Measurements from ENCODE around the gene AK3.
"Not testable (repeated sequence)": the region's sequence is repeated elsewhere in the genome, so short reads cannot be mapped to it uniquely, and the experiment has no call there.

AK3 gene

DNA sequence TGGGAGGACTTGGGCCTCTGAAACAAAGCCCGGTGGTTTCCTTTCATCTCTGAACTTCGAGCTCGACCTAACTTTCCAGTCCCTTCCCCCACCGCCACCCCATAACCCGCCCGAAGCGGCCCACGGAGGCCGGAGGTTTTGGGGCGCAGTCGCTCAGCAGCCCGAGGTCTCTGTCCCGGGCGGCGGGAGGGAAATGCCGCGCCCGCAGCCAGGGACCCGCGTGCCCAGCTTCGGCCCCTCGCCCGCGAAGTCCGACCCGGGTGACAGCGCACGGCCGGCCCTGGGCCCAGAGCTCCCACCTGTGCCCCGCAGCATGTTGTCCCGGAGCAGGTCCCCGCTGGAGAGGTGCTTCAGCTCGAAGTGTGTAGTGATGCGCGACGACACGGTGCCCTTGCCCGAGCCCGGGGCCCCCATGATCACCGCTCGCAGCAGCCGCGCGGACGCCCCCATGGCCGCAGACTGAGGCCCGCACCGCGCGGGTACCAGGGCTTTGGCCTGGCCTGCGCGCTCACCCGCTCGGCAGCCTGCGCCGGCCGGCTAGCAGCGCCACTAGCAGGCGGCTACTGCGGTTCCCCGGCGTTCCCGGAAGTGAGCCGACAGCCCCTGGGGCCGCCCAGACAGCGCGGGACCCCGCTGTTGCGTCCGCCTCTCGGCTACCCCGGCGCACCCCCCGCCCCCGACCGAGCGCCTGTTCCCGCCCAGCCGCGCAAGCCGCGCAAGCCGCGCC is at the start of gene AK3:
AK3 (minus strand) TSS at position 565 of the 727 bp plus-strand sequence; CDS start at position 450, 115 bp downstream.
- in situ Hi-C loops (cut with HindIII; ENCODE audit: low pct_ligation_motif_present, low pct_unique_long_range_greater_than_20kb, low sequenced_read_pairs): no loop called here
- peak; percentile 87 for DNase-seq

DNA sequence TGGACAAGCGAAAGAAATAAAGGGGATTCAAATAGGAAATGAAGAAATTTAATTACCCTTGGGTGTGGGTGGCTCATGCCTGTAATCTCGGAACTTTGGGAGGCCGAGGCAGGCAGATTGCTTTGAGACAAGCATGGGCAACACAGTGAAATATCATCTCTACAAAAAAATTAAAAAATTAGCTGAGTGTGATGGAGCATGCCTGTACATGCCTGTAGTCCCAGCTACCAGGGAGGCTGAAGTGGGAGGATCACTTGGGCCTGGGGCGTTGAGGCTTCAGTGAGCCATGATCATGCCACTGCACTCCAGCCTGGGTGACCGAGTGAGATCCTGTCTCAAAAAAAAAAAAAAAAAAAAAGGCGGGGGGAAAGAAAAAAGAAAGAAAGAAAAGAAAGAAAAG is 47.7 kb upstream of the AK3 start:
- no peak for DNase-seq
- in situ Hi-C loops (cut with HindIII; ENCODE audit: low pct_ligation_motif_present, low pct_unique_long_range_greater_than_20kb, low sequenced_read_pairs): no loop called here

DNA sequence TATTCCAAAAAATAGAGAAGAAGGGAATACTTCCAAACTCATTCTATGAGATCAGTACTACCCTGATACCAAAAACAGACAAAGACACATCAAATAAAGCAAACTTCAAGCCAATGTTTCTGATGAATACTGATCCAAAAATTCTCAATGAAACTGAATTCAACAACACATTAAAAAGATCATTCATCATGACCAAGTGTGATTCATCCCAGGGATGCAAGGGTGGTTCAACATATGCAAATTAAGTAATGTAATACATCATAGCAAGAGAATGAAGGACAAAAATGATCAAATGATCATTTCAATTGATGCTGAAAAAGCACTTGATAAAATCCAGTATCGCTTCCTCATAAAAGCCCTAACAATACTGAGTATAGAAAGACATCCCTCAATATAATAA is 46.9 kb upstream of the AK3 start:
- in situ Hi-C loops (cut with HindIII; ENCODE audit: low pct_ligation_motif_present, low pct_unique_long_range_greater_than_20kb, low sequenced_read_pairs): no loop called here
- no peak for DNase-seq

- in situ Hi-C loops (cut with HindIII; ENCODE audit: low pct_ligation_motif_present, low pct_unique_long_range_greater_than_20kb, low sequenced_read_pairs): no loop called here
- no peak for DNase-seq
Measured at GRCh38 chr9:4786599-4786998, 45.6 kb upstream of the AK3 start.

DNA sequence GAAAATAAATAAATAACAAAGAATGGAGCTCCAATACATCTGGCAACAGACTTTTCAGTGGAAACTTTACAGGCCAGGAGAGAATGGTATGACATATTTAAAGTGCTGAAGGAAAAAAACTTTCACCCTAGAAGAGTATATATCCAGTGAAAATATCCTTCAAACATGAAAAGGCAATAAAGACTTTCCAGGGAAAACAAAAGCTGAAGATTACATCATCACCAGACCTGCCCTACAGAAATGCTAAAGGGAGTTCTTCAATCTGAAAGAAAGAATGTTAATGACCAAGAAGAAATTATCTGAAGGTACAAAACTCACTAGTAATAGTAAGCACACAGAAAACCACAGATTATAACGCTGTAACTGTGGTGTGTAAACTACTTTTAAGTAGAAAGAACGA is 43.4 kb upstream of the AK3 start:
- DNase-seq: no peak
- in situ Hi-C loops (cut with HindIII; ENCODE audit: low pct_ligation_motif_present, low pct_unique_long_range_greater_than_20kb, low sequenced_read_pairs): no loop called here

DNA sequence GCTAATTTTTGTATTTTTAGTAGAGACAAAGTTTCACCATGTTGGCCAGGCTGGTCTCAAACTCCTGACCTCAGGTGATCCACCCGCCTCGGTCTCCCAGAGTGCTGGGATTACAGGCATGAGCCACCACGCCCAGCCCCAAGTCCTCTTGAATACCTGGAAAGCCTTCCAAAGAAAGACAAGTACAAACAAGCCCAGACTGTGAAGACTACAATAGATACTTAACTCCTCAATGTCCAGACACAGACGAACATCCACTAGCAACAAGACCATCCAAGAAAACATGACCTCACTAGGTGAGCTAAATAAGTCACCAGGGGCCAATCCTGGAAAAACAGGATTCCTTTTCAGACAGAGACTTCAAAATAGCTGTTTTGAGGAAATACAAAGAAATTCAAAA is 42.2 kb upstream of the AK3 start:
- DNase-seq; in situ Hi-C loops (cut with HindIII; ENCODE audit: low pct_ligation_motif_present, low pct_unique_long_range_greater_than_20kb, low sequenced_read_pairs): not testable (repeated sequence)

DNA sequence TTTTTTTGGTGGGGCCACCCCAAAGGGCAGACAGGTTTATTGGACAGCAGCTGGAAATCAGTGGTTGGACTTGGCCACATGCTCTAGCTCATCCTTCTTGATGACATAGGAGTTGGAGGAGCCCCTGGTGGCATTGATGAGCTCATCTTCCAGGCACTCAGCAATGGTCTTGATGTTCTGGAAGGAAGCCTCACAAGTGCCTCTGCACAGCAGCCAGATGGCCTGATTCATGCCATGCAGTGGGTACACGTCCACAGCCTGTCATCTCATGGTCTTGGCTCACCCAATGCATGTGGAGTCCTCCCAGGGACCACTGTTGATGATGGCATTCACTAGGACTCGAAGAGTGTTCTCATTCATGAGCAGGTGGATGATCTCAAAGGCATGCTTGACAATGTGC is 40.4 kb upstream of the AK3 start:
- DNase-seq: no peak
- in situ Hi-C loops (cut with HindIII; ENCODE audit: low pct_ligation_motif_present, low pct_unique_long_range_greater_than_20kb, low sequenced_read_pairs): no loop called here

DNA sequence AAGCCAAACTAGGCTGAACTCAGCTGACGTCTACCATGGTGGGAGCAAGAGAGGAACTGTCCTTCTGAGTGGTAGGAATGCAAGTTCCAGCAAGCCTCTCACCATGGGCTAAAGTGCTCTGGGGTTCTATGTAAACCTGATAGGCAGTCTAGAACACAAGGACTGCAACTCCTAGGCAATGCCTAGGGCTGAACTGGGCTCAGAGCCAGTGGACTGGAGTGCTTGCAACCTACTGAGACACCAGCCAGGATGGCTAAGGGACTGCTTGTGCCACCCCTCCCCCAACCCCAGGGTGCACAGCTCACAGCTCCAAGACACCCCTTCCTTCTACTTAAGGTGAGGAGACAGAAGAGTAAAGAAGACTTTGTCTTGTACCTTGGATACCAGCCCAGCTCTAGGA is 39.6 kb upstream of the AK3 start:
- DNase-seq: no peak
- in situ Hi-C loops (cut with HindIII; ENCODE audit: low pct_ligation_motif_present, low pct_unique_long_range_greater_than_20kb, low sequenced_read_pairs): no loop called here

- not testable (repeated sequence) for DNase-seq
Measured at GRCh38 chr9:4774958-4775357, 34.0 kb upstream of the AK3 start.

DNA sequence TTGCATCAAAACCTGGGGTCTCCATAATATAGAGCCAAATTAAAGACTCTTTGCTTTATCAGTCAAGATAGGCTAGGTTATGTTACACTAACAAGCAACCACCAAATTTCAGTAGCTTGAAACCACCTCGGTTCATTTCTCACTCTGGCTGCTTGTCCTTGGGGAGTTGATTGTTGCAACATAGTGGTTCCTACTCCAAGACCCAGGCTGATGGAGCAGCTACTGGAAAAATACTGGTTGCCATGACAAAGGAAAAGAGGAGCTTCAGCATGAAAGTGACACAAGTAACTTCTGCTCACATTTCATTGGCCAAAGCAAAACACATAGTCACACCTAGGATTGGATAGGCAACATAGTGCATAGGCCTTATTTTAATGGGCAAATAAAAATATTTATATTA is 33.2 kb upstream of the AK3 start:
- no peak for DNase-seq
- in situ Hi-C loops (cut with HindIII; ENCODE audit: low pct_ligation_motif_present, low pct_unique_long_range_greater_than_20kb, low sequenced_read_pairs): no loop called here

More at GRCh38 chr9:4774958-4775357, 34.0 kb upstream of the AK3 start:
- in situ Hi-C loops (cut with HindIII; ENCODE audit: low pct_ligation_motif_present, low pct_unique_long_range_greater_than_20kb, low sequenced_read_pairs): not testable (repeated sequence)

DNA sequence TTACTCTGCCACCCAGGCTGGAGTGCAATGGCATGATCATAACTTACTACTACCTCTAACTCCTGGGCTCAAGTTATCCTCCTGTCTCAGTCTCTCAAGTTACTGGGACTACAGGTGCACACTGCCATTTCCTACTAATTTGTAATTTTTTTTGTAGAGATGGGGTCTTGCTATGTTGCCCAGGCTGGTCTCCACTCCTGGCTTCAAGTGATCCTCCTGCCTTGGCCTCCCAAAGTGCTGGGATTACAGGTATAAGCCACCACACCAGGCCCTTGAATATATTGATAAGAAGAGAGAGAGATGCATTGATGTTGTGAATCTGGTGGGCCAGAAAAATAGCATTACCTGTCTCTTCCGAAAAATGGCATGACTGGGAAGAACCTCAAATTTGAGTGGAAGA is 30.8 kb upstream of the AK3 start:
- in situ Hi-C loops (cut with HindIII; ENCODE audit: low pct_ligation_motif_present, low pct_unique_long_range_greater_than_20kb, low sequenced_read_pairs): no loop called here
- DNase-seq: no peak

- DNase-seq: no peak
- in situ Hi-C loops (cut with HindIII; ENCODE audit: low pct_ligation_motif_present, low pct_unique_long_range_greater_than_20kb, low sequenced_read_pairs): no loop called here
Measured at GRCh38 chr9:4769321-4770080, 28.5 kb upstream of the AK3 start.

DNA sequence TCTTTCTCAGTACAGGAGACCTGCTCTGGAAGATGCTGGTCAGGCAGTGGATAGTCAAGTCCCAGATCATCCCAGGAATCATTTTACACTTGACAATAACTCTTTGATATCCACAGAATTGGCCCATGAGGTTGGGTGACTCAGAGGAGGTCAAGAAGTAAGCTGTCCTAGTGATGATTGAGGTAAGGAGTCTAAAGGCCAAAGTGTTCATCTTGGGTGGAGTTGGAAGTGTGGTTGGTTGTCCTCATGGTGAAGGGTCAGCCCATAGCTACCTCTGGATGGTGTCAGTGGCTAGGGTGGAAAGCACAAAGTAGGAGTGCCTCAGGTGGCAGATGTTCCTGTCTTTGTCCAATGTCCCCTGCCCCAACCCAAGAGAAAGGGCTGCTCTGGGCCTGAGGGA is 27.7 kb upstream of the AK3 start:
- in situ Hi-C loops (cut with HindIII; ENCODE audit: low pct_ligation_motif_present, low pct_unique_long_range_greater_than_20kb, low sequenced_read_pairs): no loop called here
- no peak for DNase-seq

- no peak for DNase-seq
- in situ Hi-C loops (cut with HindIII; ENCODE audit: low pct_ligation_motif_present, low pct_unique_long_range_greater_than_20kb, low sequenced_read_pairs): no loop called here
Measured at GRCh38 chr9:4764033-4764432, 23.0 kb upstream of the AK3 start.

- DNase-seq: peak; percentile 11
- in situ Hi-C loops (cut with HindIII; ENCODE audit: low pct_ligation_motif_present, low pct_unique_long_range_greater_than_20kb, low sequenced_read_pairs): no loop called here
Measured at GRCh38 chr9:4762886-4763541, 22.0 kb upstream of the AK3 start.

GRCh38 chr9:4762108-4762885 is 21.3 kb upstream of the AK3 start:
- in situ Hi-C loops (cut with HindIII; ENCODE audit: low pct_ligation_motif_present, low pct_unique_long_range_greater_than_20kb, low sequenced_read_pairs): no loop called here
- peak; percentile 57 for DNase-seq

DNA sequence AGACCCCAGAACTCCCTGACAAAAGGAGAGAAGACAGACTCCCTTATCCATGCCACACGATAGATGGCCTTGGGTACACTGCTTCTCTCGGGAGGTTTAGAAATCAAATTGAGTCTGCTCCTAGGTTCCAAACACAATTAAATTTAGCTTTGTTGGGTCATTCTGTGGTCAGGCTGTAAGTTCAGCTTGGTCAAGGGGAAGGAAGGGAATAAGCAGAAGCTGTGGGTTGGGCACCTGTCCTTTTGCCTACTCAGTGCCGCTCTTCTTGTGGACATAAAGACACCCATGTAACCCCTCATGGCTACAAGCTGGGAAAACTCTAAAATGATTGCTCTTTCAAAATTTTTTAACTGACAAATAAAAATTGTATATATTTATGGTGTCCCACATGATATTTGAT is 19.1 kb upstream of the AK3 start:
- no peak for DNase-seq
- in situ Hi-C loops (cut with HindIII; ENCODE audit: low pct_ligation_motif_present, low pct_unique_long_range_greater_than_20kb, low sequenced_read_pairs): no loop called here

DNA sequence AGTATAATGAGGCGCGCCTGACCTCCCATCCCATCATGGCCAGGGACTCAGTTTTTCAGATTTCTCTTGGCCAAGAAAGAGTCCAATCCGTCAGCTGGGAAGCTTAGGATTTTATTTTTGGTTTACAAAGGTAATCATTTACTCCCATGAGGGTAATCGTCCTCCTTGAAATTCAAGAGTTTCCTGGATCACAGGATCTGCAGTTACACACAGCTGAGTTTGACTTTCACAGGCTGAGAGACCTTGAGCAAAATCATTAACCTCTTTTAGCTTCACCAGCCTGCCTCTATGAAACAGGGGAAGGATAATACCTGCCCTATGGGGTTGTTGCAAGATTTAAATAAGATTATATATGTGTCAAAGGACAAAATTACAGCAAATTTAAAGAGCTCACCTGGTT is 15.4 kb upstream of the AK3 start:
- in situ Hi-C loops (cut with HindIII; ENCODE audit: low pct_ligation_motif_present, low pct_unique_long_range_greater_than_20kb, low sequenced_read_pairs): no loop called here
- DNase-seq: peak; percentile 22

GRCh38 chr9:4755026-4755609 is 14.1 kb upstream of the AK3 start:
- no peak for DNase-seq
- in situ Hi-C loops (cut with HindIII; ENCODE audit: low pct_ligation_motif_present, low pct_unique_long_range_greater_than_20kb, low sequenced_read_pairs): no loop called here

All from ACHN (cell line).